NCI-H146 (cell line): Measurements from ENCODE around the gene KCTD16.
A peak's percentile ranks its signal among the peaks of the same experiment; 100 is the strongest.

Experiments
- DNase-seq: peaks from one replicate; lab custom pipeline; 2025; lab: John Stamatoyannopoulos, UW

Gene KCTD16

GRCh38 chr5:144170276-144171024, at the start of gene KCTD16, which contains the start of gene YIPF5:
KCTD16 (plus strand) TSS chr5:144170873.
YIPF5 (minus strand) TSS chr5:144170659; CDS start chr5:144169955, 704 bp downstream.
- DNase-seq: peak; percentile 96

DNA sequence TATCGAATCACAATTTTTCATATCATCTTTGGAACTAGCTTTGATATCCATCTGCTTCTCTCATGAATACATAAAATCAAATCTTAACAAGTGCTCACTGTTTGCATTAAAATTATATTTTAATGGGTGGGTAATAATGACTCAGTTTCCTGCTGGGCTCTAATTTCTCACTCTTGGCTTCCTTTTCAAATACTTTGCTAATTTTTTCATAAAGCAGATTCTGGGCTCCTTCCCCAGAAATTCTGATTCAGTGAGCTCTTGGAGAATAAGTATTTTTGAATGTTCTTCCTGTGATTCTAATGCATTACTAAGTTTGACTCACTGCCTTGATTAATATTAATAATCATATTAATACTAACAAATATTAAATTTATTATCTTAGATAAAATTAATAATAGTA, 49.1 kb upstream of the KCTD16 start:
- DNase-seq: no peak

DNA sequence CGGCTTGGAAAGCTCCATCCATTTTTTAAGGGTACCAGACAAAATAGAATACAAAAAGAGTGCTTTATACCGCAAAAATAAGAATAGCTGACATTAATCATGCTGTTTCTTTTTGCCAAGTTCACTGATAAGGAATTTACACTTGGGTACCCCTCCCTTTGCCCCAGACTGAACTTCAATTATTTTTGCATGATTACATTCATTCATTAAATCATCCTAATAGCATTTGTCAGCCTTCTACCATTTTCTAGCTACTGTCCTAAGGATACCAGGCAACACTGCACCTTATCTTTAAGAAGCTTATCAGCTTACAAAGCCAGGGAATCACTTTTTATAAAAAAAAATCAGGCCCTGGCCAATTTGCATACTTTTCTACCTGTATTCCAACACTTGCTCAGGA, 48.6 kb upstream of the KCTD16 start:
- DNase-seq: no peak

GRCh38 chr5:144122641-144123040, 48.0 kb upstream of the KCTD16 start:
- DNase-seq: no peak

DNA sequence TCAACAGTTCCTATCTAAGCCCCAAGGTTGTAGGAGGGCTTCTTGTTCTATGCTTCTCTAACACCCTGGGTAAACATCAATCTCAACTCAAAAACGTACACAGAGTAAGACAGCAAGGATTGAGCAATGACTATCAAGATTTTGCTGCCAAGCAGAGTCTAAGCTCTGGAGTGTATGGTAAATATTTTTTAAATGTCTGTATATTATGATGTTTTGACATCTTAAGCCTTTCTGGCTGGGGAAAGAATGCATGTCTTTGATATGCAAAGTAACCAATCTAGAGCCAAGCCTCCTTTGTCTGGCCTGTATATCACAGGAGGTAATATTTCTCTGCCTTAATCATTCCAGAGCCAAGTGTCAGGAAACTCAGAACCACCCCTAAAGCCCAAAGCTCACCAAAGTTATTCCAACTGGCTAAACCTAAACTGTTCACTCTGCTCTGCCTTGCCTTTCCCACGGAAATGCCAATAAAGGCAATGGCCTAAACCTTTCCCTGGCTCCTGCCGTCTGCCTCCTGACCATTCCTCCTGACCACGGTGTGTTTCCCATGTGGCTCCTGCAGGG, 45.4 kb upstream of the KCTD16 start:
- DNase-seq: no peak

- DNase-seq: no peak
Measured at GRCh38 chr5:144126707-144127106, 44.0 kb upstream of the KCTD16 start.

GRCh38 chr5:144128844-144129243, 41.8 kb upstream of the KCTD16 start:
- no peak for DNase-seq

DNA sequence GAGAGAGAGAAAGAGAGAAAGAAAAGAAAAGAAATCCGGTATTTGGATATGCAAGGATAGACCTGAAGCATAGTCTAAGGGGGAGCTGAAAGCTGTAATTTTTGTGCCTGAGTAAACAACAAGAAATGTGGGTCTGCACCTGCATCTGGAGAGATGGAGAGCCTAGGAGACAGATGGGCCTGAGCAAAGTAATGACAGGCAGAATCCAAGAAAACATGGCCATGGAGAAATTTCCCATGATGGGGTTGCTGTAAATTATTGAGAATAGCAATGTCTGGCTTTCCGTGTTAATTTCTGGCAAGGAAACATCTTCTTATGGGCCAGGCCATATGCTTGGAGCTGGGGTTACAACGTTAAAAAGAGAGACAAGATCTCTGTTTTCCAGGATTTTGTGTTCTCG, 40.4 kb upstream of the KCTD16 start:
- DNase-seq: no peak

GRCh38 chr5:144131261-144131660, 39.4 kb upstream of the KCTD16 start:
- DNase-seq: no peak

DNA sequence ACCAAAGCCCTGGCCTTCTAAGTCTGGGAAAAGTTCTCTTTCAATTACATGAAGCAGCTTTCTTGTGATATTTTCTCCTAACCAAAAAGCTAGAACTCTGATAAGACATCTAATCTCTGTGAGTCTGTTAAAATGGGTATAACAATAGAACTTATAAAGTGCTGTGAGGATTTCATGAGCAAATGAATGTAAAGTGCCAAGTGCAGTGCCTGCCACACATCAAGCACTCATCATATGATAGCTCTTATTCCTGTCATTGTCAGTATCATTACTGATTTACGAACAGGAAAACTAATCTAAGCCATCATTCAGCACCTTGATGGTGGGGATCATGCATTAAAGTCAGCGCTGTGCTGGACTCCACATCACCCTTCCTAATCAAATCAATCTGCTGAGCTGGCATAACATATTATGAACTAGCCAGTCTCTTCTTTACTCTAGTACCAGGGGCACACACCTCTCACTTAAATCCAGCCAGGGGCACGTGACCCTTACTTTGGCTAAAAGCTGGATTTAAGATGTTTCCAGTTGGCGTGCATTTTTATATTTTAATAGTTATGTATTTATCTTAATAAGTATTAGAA, 37.5 kb upstream of the KCTD16 start:
- DNase-seq: no peak

DNA sequence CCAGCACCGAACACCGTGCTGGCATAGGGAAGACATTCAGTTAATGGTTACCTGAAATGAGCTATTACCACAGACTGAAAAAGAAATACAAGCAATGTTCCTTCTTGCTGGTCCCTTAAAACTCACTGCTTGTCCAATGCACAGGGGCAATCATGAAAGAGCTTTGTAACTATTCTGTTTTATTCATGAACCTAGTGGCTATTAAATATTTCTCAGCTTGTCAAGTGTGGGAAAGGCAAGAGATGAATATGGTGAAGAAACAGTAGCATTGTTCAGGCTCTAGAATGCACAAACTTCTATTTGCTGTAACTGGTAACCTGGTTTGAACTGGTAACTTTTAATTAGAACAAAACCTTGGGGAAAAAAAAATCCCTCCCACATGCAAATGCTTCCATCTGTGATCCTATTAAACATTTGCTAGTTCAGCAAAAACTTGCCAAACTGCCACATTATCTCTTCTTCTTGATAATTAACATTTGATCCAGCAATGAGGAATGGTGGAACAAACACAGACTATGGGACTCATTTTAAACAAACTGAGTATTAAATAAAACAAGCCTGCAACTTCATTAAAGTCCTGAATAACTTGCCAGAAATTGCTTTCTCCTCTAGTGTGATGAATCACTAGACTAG, 36.4 kb upstream of the KCTD16 start:
- DNase-seq: no peak

DNA sequence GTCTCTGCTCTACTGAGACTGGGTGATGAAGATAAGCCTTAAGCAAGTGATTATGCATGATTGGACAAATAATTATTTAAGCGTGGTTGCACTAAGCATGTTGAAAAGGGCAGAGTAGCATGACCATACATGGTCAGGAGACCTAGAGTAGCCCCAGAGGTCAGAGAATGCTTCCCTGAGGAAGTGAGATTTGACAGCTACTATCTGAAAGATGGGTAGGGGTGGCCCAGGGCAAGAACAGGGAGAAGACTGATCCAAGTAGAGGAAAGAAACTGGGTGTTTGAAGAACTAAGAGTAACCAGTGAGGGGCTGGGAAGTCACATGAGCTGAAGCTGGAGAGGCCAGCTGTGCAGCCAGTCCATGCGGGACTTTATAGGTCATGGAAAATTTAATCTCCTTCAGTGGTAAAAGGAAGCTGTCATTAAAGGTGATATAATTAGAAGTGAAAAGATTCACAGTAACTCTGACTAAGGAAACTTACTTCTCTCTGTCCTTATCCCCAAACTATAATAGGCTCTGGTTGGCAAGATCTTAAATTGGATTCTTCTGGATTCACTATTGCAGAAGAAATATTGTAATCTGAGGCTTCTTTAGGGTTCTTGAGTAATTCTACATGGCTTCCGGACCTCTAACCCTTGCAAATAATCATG, 35.4 kb upstream of the KCTD16 start:
- DNase-seq: no peak

DNA sequence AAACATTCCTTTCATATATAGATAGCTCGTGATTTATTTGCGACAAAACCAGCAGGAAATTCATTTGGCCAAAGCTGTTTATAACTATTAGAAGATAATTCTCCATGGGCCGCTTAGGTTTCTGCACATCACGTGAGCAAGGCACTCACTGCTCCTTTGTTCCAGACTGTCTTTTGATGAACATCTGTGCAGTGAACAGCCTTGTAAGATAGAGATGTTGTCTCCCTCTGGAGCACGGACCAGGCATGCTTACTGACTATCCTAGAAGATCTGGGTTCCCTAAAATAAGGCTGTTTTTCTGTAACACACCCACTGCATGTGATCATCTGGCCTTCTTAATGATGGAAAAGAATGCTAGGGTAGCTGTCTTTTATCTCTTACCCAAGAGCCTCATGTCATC, 31.1 kb upstream of the KCTD16 start:
- no peak for DNase-seq

DNA sequence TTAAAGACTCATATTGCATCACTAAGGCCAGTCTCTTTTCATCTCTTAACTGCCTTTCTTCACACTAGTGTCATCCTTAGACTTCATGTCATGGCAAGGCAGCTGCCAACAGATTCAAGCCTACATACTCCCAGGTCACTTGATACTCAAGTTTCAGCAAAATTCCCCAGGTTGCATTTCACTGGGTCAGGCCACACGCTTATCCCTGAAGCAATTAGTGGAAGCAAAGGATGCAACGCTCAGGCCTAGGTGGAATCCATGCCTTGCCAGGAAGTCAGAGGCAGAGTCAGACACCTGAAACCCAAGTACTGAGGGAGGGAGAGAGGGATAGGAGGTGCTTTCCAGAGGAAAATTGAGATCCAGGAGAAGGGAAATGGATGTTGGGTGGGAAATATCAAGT, 29.1 kb upstream of the KCTD16 start:
- no peak for DNase-seq

DNA sequence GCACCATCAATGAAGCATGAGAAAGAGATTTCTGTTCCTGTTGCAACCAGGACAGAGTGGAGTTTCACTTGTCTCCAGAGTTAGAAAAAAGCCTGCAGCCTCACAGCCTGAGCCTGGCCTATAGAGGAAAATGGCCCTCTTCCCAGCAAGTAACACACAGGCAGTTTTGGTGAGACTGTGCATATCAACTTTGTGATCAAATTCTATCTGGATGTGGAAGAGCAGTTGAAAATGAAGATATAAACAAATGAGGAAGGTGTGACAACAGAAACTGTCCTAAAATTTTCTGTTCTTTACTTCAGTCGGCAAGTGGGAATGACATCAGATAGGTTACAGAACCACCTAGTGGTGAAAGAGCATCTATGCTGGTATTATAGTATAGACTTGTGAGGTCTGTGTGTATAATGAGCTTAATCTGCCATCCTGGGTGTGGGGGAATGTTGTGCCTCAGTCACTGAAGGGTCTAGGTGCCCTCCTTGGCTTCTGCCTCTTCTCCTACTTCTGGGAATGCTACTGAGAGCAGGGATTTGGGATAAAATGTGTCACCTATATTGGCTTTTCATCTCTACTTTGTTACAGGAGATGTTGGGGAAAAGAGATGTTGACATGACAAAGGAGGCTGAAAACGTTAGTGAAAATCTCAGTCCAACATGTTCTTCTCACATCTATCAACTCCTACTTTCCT, 28.4 kb upstream of the KCTD16 start:
- no peak for DNase-seq

GRCh38 chr5:144142824-144143162, 27.9 kb upstream of the KCTD16 start:
- DNase-seq: no peak

DNA sequence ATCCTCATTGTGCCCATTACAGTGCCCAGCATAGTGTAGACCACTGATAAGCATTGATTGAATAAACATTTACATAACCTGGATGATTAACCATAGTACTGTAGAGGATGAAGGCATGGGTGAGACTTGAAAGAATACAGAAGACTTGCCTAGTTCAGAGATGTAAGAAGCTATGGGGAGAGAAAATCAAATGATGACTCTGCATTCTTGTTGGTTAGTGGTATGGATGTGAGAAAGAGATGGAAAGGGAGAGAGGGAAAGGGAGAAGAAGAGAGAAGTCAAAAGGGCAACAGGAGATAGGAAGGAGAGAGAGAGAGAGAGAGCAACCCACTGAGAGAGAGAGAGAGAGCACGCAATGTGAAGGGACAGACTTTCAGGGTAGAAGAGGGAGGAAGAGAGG, 27.0 kb upstream of the KCTD16 start:
- DNase-seq: no peak

DNA sequence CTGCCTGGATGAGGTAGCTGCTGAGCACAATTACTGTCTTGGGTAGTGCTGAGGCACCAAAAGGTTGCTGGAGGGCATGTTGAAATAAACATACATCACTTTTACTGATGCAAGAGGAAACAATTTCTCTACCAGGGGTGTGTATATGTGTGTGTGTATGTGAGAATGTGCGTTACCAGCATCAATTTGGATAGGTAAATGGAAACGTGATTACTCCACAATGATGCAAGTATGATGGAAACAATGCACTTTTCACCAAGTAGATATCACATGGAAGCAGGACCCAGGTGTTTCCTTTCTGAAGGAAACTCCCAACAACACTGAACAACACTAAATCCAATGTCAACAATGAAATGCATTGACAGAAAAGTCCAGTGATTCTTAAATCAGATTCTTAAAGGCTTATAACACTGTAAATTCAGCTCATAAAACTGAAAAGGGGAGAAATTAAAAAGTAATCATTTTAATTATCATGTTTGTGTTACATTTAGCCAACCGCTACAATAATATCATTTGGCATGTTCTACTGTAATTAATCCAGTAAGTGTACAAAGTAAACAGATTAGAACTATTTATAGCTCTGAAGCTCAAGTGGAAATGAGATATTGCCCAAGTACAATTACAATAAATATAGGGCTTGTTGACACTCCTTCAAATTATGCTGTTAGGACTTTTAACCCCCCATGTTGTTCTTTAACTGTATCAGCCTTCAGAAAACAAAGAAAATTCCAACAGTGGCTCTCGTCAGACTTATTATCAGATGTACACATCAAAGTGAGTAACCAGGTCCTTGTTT, 25.5 kb upstream of the KCTD16 start:
- peak; percentile 21 for DNase-seq

- no peak for DNase-seq
Measured at GRCh38 chr5:144151026-144151425, 19.6 kb upstream of the KCTD16 start.

DNA sequence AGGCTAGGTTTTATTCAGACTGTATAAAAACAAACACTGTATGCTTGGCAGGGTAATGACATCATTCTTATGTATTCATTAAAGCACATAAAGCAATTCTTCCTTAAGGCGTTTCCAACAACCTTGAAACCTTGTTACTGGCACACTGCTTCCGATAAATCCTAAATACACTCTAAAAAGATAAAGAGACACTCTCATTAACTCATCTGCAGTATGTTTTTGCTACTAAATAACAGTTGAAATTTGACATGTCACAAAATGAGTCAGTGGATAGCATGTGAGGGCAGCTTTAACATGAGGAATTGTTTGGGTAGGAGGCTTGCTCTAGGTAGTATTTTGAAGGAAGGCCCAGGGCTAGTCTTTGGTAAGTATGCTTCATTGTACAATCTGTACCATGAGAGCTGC, 13.9 kb upstream of the KCTD16 start:
- DNase-seq: no peak

DNA sequence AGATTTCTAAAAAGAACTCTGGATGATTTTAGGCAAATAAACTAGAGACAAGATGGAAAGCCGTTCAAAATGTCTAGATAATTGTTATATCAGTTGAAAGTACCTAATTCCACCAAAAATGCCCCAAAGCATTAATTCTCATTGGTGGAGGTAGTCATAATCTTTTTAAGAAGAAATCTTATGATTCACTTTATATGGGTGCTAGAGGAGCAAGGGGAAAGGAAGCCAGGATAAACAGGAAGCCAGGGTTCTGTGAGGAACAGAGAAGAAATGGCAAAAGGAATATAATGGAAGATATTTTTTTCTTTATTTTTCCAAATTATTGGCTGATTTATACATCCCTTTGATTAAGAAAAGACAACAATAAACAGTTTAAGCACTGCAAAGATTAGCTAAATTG, 8.0 kb upstream of the KCTD16 start:
- DNase-seq: no peak
